OCI-LY1 (cell line): ENCODE results near the gene BPIFB2.

Experiments used
- H2AFZ ChIP-seq: fragments of 200-600 bp; sonication (generic), shearing (Covaris generic); 2 replicates; pipeline ENCODE4 v1.6.0; 2014; ENCODE audit warnings: antibody characterized with exemption, mild to moderate bottlenecking, low read length
- H3F3A ChIP-seq: fragments of 200-600 bp; sonication (generic), shearing (Covaris generic); 2 replicates; pipeline ENCODE4 v1.6.0; 2014; ENCODE audit warnings: mild to moderate bottlenecking, antibody characterized with exemption, low read length, moderate library complexity; ENCODE audit not compliant: insufficient read depth
- H3K27ac ChIP-seq: fragments of 200-600 bp; sonication (generic); 2 replicates; pipeline ENCODE4 v1.5.1; 2014; ENCODE audit warnings: low read length, mixed run types, mild to moderate bottlenecking, low read depth; ENCODE audit not compliant: poor library complexity, severe bottlenecking
- H3K27me3 ChIP-seq: fragments of 200-600 bp; sonication (generic); 2 replicates; pipeline ENCODE4 v1.6.0; 2014; ENCODE audit warnings: antibody characterized with exemption, mild to moderate bottlenecking, low read length, moderate library complexity; ENCODE audit not compliant: insufficient read depth
- H3K36me3 ChIP-seq: fragments of 200-600 bp; sonication (generic); 2 replicates; pipeline ENCODE4 v1.6.1; 2014; ENCODE audit warnings: mild to moderate bottlenecking, antibody characterized with exemption, low read length, moderate library complexity, mixed read lengths; ENCODE audit not compliant: insufficient read depth
- H3K4me1 ChIP-seq: fragments of 200-600 bp; sonication (generic); 2 replicates; pipeline ENCODE4 v1.5.1; 2014; ENCODE audit warnings: mild to moderate bottlenecking, low read length, moderate library complexity; ENCODE audit not compliant: insufficient read depth, severe bottlenecking
- H3K4me2 ChIP-seq: fragments of 200-600 bp; sonication (generic), shearing (Covaris generic); 2 replicates; pipeline ENCODE4 v1.6.1; 2014; ENCODE audit warnings: low read length
- H3K4me3 ChIP-seq: fragments of 200-600 bp; sonication (generic); 2 replicates; pipeline ENCODE4 v1.5.1; 2014; ENCODE audit warnings: low read length, low read depth, mild to moderate bottlenecking, mixed read lengths; ENCODE audit not compliant: poor library complexity, severe bottlenecking
- H3K79me2 ChIP-seq: fragments of 200-600 bp; shearing (Covaris generic); 2 replicates; pipeline ENCODE4 v1.6.1; 2016; ENCODE audit warnings: mixed run types, low read length, mixed read lengths; ENCODE audit not compliant: insufficient read depth
- H3K9ac ChIP-seq: fragments of 200-600 bp; sonication (generic), shearing (Covaris generic); 2 replicates; pipeline ENCODE4 v1.6.1; 2014; ENCODE audit warnings: mild to moderate bottlenecking, low read length, mixed read lengths
- H3K9me2 ChIP-seq: fragments of 200-600 bp; sonication (generic), shearing (Covaris generic); 2 replicates; pipeline ENCODE4 v1.6.1; 2014; ENCODE audit warnings: low read depth, mild to moderate bottlenecking, low read length, mixed read lengths
- H3K9me3 ChIP-seq: fragments of 200-600 bp; shearing (Covaris generic); 2 replicates; pipeline ENCODE4 v1.6.1; 2014; ENCODE audit warnings: low read length, mixed read lengths
- H4K20me1 ChIP-seq: fragments of 200-600 bp; sonication (generic), shearing (Covaris generic); 2 replicates; pipeline ENCODE4 v1.6.0; 2016; ENCODE audit warnings: mild to moderate bottlenecking, low read length; ENCODE audit not compliant: insufficient read depth
- EZH2 ChIP-seq: fragments of 200-600 bp; sonication (generic), shearing (Covaris generic); IDR thresholded peaks from 2 replicates; pipeline ENCODE4 v1.8.0; 2017; ENCODE audit warnings: borderline replicate concordance, mixed run types, mild to moderate bottlenecking, antibody characterized with exemption, low read length, moderate library complexity, mixed read lengths
- TF ChIP-seq, protein P1 (sequence below): fragments of 200-600 bp; sonication (generic), shearing (Covaris generic); IDR thresholded peaks from 2 replicates; pipeline ENCODE4 v1.5.1; 2017; ENCODE audit warnings: mild to moderate bottlenecking, antibody characterized with exemption, low read length, moderate library complexity, mixed read lengths

Gene BPIFB2

DNA sequence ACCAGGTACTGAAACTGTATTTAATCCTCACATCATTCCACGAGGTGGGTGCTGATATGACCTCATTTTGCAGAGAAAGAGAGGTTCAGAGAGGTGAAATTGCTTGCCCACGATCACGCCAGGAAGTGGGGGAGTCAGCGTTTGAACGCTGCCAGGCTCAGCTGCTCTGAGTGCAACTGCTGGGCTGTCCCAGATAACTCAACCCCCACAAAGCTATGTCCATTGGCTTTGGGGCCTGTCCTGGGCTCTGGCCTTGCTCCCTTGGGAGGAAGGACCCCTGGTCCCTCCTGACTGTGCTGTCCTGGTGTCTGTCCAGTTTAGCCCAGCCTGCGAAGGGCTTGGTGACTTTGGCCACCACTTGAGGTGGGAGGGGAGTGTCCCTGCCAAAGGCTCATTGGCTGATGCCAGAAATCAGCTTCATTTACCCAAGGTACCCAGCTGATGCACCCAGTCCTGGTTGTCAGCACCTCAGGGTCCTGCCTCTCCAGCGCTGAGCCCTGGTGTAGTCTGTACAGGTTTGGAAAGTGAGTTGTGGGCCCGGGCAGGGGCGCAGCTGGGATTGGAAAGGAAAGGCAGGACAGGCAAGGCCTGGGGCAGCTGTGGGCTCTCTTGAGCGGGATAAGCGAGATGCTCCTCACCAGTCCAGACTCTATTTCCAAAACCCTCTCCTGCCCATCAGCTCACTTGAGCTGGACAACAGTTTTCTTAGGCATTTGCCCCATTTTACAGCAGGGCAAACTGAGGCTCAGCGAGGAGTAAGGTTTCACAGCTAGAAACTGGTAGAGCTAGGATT is 41.7 kb upstream of the BPIFB2 start:
- Histone ChIP-seq H3K9me2 (no peaks in the 10 kb centered on the region), H3K79me2 (no peaks in the 10 kb centered on the region), H3K36me3 (no peaks in the 10 kb centered on the region), H3K4me2 (no peak overlapping the region), H3F3A (no peaks in the 10 kb centered on the region), H3K9ac (no peak overlapping the region), H3K9me3 (no peaks in the 10 kb centered on the region), H3K4me1 (no peaks in the 10 kb centered on the region), H4K20me1 (no peaks in the 10 kb centered on the region), H3K27ac (no peak overlapping the region), H3K4me3 (no peak overlapping the region), H2AFZ (no peak overlapping the region), H3K27me3 (peaks cover 3% of the 10 kb centered on the region; the same call in 1 of the 2 replicates)
- TF ChIP-seq, protein P1, sequence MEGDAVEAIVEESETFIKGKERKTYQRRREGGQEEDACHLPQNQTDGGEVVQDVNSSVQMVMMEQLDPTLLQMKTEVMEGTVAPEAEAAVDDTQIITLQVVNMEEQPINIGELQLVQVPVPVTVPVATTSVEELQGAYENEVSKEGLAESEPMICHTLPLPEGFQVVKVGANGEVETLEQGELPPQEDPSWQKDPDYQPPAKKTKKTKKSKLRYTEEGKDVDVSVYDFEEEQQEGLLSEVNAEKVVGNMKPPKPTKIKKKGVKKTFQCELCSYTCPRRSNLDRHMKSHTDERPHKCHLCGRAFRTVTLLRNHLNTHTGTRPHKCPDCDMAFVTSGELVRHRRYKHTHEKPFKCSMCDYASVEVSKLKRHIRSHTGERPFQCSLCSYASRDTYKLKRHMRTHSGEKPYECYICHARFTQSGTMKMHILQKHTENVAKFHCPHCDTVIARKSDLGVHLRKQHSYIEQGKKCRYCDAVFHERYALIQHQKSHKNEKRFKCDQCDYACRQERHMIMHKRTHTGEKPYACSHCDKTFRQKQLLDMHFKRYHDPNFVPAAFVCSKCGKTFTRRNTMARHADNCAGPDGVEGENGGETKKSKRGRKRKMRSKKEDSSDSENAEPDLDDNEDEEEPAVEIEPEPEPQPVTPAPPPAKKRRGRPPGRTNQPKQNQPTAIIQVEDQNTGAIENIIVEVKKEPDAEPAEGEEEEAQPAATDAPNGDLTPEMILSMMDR, result no peak
- TF ChIP-seq EZH2, result no peak

DNA sequence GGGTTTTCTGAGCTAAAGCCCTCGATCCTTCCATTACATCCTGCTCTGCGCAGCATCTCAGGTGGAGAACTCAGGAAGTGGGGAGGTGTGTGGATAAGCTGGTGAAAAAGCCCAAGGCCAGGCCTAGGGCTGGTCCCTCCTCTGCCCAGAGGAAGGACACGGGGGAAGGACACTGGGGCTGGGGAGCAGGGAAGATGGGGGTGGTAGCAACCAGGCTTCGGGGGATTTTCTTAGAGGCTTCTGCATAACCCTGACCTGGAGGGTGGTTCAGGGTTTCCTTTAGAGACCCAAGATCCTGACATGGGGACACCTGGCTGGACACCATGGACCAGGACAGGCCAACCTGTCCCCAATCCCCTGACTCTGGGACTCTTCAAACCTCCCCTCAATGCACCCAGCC is 41.1 kb upstream of the BPIFB2 start:
- TF ChIP-seq, protein P1, result no peak
- no peak for TF ChIP-seq EZH2
- H3K27ac ChIP-seq, result no peak overlapping the region
- H3K79me2 ChIP-seq, result no peaks in the 10 kb centered on the region
- no peaks in the 10 kb centered on the region for H3K9me3 ChIP-seq
- no peaks in the 10 kb centered on the region for H3K36me3 ChIP-seq
- no peaks in the 10 kb centered on the region for H4K20me1 ChIP-seq
- H3K4me3 ChIP-seq, result no peak overlapping the region
- no peak overlapping the region for H3K9ac ChIP-seq
- no peaks in the 10 kb centered on the region for H3K9me2 ChIP-seq
- H3F3A ChIP-seq, result no peaks in the 10 kb centered on the region
- peaks cover 3% of the 10 kb centered on the region for H3K4me1 ChIP-seq
- no peak overlapping the region for H2AFZ ChIP-seq
- H3K4me2 ChIP-seq, result no peak overlapping the region
- peaks cover 3% of the 10 kb centered on the region; the same call in 1 of the 2 replicates for H3K27me3 ChIP-seq

GRCh38 chr20:32966881-32967781 is 40.4 kb upstream of the BPIFB2 start:
- no peaks in the 10 kb centered on the region for H4K20me1 ChIP-seq
- no peak overlapping the region for H3K4me3 ChIP-seq
- no peaks in the 10 kb centered on the region for H3K9me2 ChIP-seq
- no peaks in the 10 kb centered on the region for H3F3A ChIP-seq
- H3K79me2 ChIP-seq, result no peaks in the 10 kb centered on the region
- H3K27ac ChIP-seq, result no peak overlapping the region
- no peak for TF ChIP-seq EZH2
- TF ChIP-seq, protein P1, result no peak
- peaks cover 3% of the 10 kb centered on the region; the same call in 1 of the 2 replicates for H3K27me3 ChIP-seq
- no peaks in the 10 kb centered on the region for H3K36me3 ChIP-seq
- H3K4me2 ChIP-seq, result no peak overlapping the region
- H3K9me3 ChIP-seq, result no peaks in the 10 kb centered on the region
- no peak overlapping the region for H3K9ac ChIP-seq
- peaks cover 10% of the 10 kb centered on the region for H3K4me1 ChIP-seq
- no peak overlapping the region for H2AFZ ChIP-seq
